OCI-LY7 (cell line): ENCODE measurements around the gene CTSZ. TPM values are rescaled to one million over a fixed set of nuclear protein-coding genes. Genes with fewer than 3 reads are reported as not detected.

Source experiments
- BruUV-seq: library from RNA; stranded (reverse); fragments of 400-500 nt; replicated peaks from 2 replicates; lab custom pipeline; 2021; lab: Mats Ljungman, UMichigan
- CTCF ChIA-PET: fragments of 300-600 bp; sonication (Branson Sonifier 250); formaldehyde crosslinking; loops from one replicate; lab custom pipeline; 2022; ENCODE audit warnings: antibody characterized with exemption; ENCODE audit not compliant: unreplicated experiment; lab: Charles Lee
- POLR2A ChIA-PET: fragments of 300-600 bp; sonication (Branson Sonifier 250); formaldehyde crosslinking; loops from one replicate; lab custom pipeline; 2022; ENCODE audit warnings: antibody characterized with exemption; lab: Charles Lee
- DNase-seq: peaks from one replicate; pipeline ENCODE4 v3.0.0-alpha.2; 2015; ENCODE audit warnings: low spot score
- H2AFZ ChIP-seq: fragments of 200-600 bp; sonication (generic), shearing (Covaris generic); 2 replicates; pipeline ENCODE4 v1.6.1; 2014; ENCODE audit warnings: mild to moderate bottlenecking, antibody characterized with exemption, low read length, moderate library complexity
- H3K27ac ChIP-seq: fragments of 200-600 bp; sonication (generic); 2 replicates; pipeline ENCODE4 v1.5.1; 2014; ENCODE audit warnings: mixed run types, low read depth, mild to moderate bottlenecking, moderate library complexity, low read length, inconsistent platforms; ENCODE audit not compliant: poor library complexity, severe bottlenecking
- H3K36me3 ChIP-seq: fragments of 200-600 bp; sonication (generic); 2 replicates; pipeline ENCODE4 v1.6.1; 2014; ENCODE audit warnings: mild to moderate bottlenecking, antibody characterized with exemption, low read length, moderate library complexity, mixed read lengths; ENCODE audit not compliant: insufficient read depth
- H3K4me1 ChIP-seq: fragments of 200-600 bp; sonication (generic); 2 replicates; pipeline ENCODE4 v1.5.1; 2014; ENCODE audit warnings: mild to moderate bottlenecking, low read length; ENCODE audit not compliant: insufficient read depth, poor library complexity, severe bottlenecking
- H3K4me2 ChIP-seq: fragments of 200-600 bp; sonication (generic); 2 replicates; pipeline ENCODE4 v1.6.1; 2014; ENCODE audit warnings: mild to moderate bottlenecking, low read length
- H3K4me3 ChIP-seq: fragments of 200-600 bp; sonication (generic); 2 replicates; pipeline ENCODE4 v1.5.1; 2014; ENCODE audit warnings: mild to moderate bottlenecking, low read depth, low read length; ENCODE audit not compliant: poor library complexity, severe bottlenecking
- H3K79me2 ChIP-seq: fragments of 200-600 bp; sonication (generic); 2 replicates; pipeline ENCODE4 v1.6.1; 2016; ENCODE audit warnings: low read depth, mild to moderate bottlenecking, low read length, moderate library complexity, mixed read lengths; ENCODE audit not compliant: insufficient read depth
- H3K9me2 ChIP-seq: fragments of 200-600 bp; sonication (generic); 2 replicates; pipeline ENCODE4 v1.6.1; 2016; ENCODE audit warnings: mild to moderate bottlenecking, low read length, mixed read lengths; ENCODE audit not compliant: insufficient read depth
- H3K9me3 ChIP-seq: fragments of 200-600 bp; sonication (generic); 2 replicates; pipeline ENCODE4 v1.6.1; 2014; ENCODE audit warnings: mild to moderate bottlenecking, mixed run types, low read length, mixed read lengths
- H4K20me1 ChIP-seq: fragments of 200-600 bp; sonication (generic); 2 replicates; pipeline ENCODE4 v1.6.1; 2014; ENCODE audit warnings: mild to moderate bottlenecking, antibody characterized with exemption, low read length, moderate library complexity, mixed read lengths; ENCODE audit not compliant: insufficient read depth
- CTCF ChIP-seq: fragments of 200-600 bp; sonication (generic); conservative IDR thresholded peaks from 2 replicates; pipeline ENCODE4 v1.5.1; 2014; ENCODE audit warnings: mild to moderate bottlenecking, antibody characterized with exemption, low read length, moderate library complexity, mixed read lengths
- EZH2phosphoT487 ChIP-seq: fragments of 200-600 bp; sonication (generic); IDR thresholded peaks from 2 replicates; pipeline ENCODE4 v1.6.1; 2018; ENCODE audit warnings: low read depth, borderline replicate concordance, mild to moderate bottlenecking, mixed run types, antibody characterized with exemption, low read length, moderate library complexity, mixed read lengths
- intact Hi-C: fragments of 100-400 bp; cut with micrococcal nuclease; formaldehyde crosslinking; loops from one replicate; pipeline ENCODE4 v1.10.0; 2022; ENCODE audit not compliant: unreplicated experiment
- total RNA-seq, 2 experiments: library from RNA; depleted of rRNA in 1 of 2; stranded (reverse); fragments of >200 nt in 1 of 2; shearing (Covaris generic) in 1 of 2; gene quantifications; 2 replicates each; pipeline ENCODE4 v1.2.3, GENCODE V29; 2014 to 2022

The CTSZ gene
- total RNA-seq, 2 experiments from 2014 or later: 50.5 to 114 TPM

- intact Hi-C loops: loop anchor here (10.0 kb wide), 1 partner anchor 164 kb away; the partner anchor contains the start of gene ZNF831
- Histone ChIP-seq H3K36me3 (peaks cover 69% of the 10 kb centered on the region), H3K9me2 (no peaks in the 10 kb centered on the region), H3K9me3 (no peaks in the 10 kb centered on the region), H2AFZ (no peak overlapping the region), H3K4me3 (no peak overlapping the region), H3K4me2 (no peak overlapping the region), H4K20me1 (peaks cover under 1% of the 10 kb centered on the region; the same call in 1 of the 2 replicates), H3K27ac (no peak overlapping the region), H3K79me2 (peaks cover 15% of the 10 kb centered on the region; the same call in 1 of the 2 replicates), H3K4me1 (peaks cover 28% of the 10 kb centered on the region)
- DNase-seq: no peak
- POLR2A ChIA-PET: no interaction called here
- CTCF ChIA-PET: no interaction called here
- BruUV-seq: no TSS peak
- TF ChIP-seq CTCF (no peak), EZH2phosphoT487 (no peak)
These were observed 6.0 kb downstream of the CTSZ start for GRCh38 chr20:59001068-59001448.

GRCh38 chr20:59000326-59000725 is 6.7 kb downstream of the CTSZ start:
- TF ChIP-seq EZH2phosphoT487: no peak
- no peak for TF ChIP-seq CTCF
- BruUV-seq: no TSS peak
- peaks cover 21% of the 10 kb centered on the region for H3K4me1 ChIP-seq
- H3K4me2 ChIP-seq: no peak overlapping the region
- no peak for DNase-seq
- intact Hi-C loops: loop anchor here (10.0 kb wide), 1 partner anchor 164 kb away; the partner anchor contains the start of gene ZNF831
- no peak overlapping the region for H3K4me3 ChIP-seq
- peaks cover 3% of the 10 kb centered on the region; the same call in 1 of the 2 replicates for H4K20me1 ChIP-seq
- H3K9me2 ChIP-seq: no peaks in the 10 kb centered on the region
- H3K27ac ChIP-seq: no peak overlapping the region
- ChIA-PET POLR2A (no interaction called here), CTCF (no interaction called here)
- H3K9me3 ChIP-seq: no peaks in the 10 kb centered on the region
- peaks cover 8% of the 10 kb centered on the region; the same call in 1 of the 2 replicates for H3K79me2 ChIP-seq
- peaks cover 76% of the 10 kb centered on the region for H3K36me3 ChIP-seq
- H2AFZ ChIP-seq: no peak overlapping the region

GRCh38 chr20:58998656-58999055 is 8.4 kb downstream of the CTSZ start:
- peaks cover 3% of the 10 kb centered on the region; the same call in 1 of the 2 replicates for H4K20me1 ChIP-seq
- no peak for DNase-seq
- TF ChIP-seq CTCF (no peak), EZH2phosphoT487 (no peak)
- no peaks in the 10 kb centered on the region for H3K9me3 ChIP-seq
- intact Hi-C loops: no loop called here
- ChIA-PET CTCF (no interaction called here), POLR2A (no interaction called here)
- H3K79me2 ChIP-seq: peaks cover under 1% of the 10 kb centered on the region; the same call in 1 of the 2 replicates
- H3K27ac ChIP-seq: no peak overlapping the region
- no TSS peak for BruUV-seq
- peaks cover 6% of the 10 kb centered on the region for H3K4me1 ChIP-seq
- no peak overlapping the region for H3K4me2 ChIP-seq
- no peak overlapping the region for H3K4me3 ChIP-seq
- no peaks in the 10 kb centered on the region for H3K9me2 ChIP-seq
- H2AFZ ChIP-seq: no peak overlapping the region
- H3K36me3 ChIP-seq: peaks cover 87% of the 10 kb centered on the region
